ENCODE results near the gene GAK.
A peak's percentile ranks its signal among the peaks of the same experiment; 100 is the strongest.

GAK gene

GRCh38 chr4:826508-827208 lies 105.5 kb downstream of the GAK start:
- DNase-seq, result peak; percentile 68

GRCh38 chr4:825971-826330 lies 106.2 kb downstream of the GAK start, which contains the start of gene CPLX1:
Gene CPLX1 (minus strand): TSS chr4:826129. CDS start chr4:824522, 1,607 bp downstream.
- DNase-seq, result peak; percentile 67

GRCh38 chr4:825063-825970 lies 106.8 kb downstream of the GAK start:
- peak; percentile 77 for DNase-seq

GRCh38 chr4:824461-825062 lies 107.6 kb downstream of the GAK start:
- DNase-seq, result peak; percentile 49

- DNase-seq, result peak; percentile 63
Measured at GRCh38 chr4:823761-824460, 108.2 kb downstream of the GAK start.

- DNase-seq, result no peak
Measured at GRCh38 chr4:823176-823760, 108.8 kb downstream of the GAK start.

- no peak for DNase-seq
Measured at GRCh38 chr4:822361-823175, 109.5 kb downstream of the GAK start.

- no peak for DNase-seq
Measured at GRCh38 chr4:821631-822030, 110.5 kb downstream of the GAK start.

- no peak for DNase-seq
Measured at GRCh38 chr4:821181-821591, 110.9 kb downstream of the GAK start.

- no peak for DNase-seq
Measured at GRCh38 chr4:820230-821172, 111.6 kb downstream of the GAK start.

- DNase-seq, result no peak
Measured at GRCh38 chr4:819401-820229, 112.5 kb downstream of the GAK start.

- DNase-seq, result no peak
Measured at GRCh38 chr4:818106-818921, 113.8 kb downstream of the GAK start.

- no peak for DNase-seq
Measured at GRCh38 chr4:815464-816146, 116.5 kb downstream of the GAK start.

GRCh38 chr4:814312-814850 lies 117.7 kb downstream of the GAK start:
- no peak for DNase-seq

GRCh38 chr4:813900-814299 lies 118.2 kb downstream of the GAK start:
- no peak for DNase-seq

GRCh38 chr4:808860-809570 lies 123.1 kb downstream of the GAK start:
- DNase-seq, result no peak

- no peak for DNase-seq
Measured at GRCh38 chr4:807792-808191, 124.3 kb downstream of the GAK start.
